H4 (cell line): ENCODE data around the gene NRSN2. TPM values are rescaled to one million over a fixed set of nuclear protein-coding genes. Genes with fewer than 3 reads are reported as not detected.
A peak's percentile ranks its signal among the peaks of the same experiment; 100 is the strongest.

ENCODE experiments used
- DNase-seq: peaks from one replicate; pipeline ENCODE4 v3.0.0-alpha.2; 2015; ENCODE audit warnings: low spot score
- total RNA-seq: library from RNA; depleted of rRNA; stranded (reverse); fragments of >200 nt; shearing (Covaris generic); gene quantifications from 2 replicates; pipeline ENCODE4 v1.2.3, GENCODE V29; 2014; rRNA removed

Gene NRSN2
- total RNA-seq, 1 experiment from 2014 or later = 69.6 TPM

GRCh38 chr20:396619-397431 lies 49.9 kb downstream of the NRSN2 start:
- DNase-seq = no peak

- DNase-seq = no peak
These were observed 50.7 kb downstream of the NRSN2 start for GRCh38 chr20:397432-398237.

- no peak for DNase-seq
These were observed 52.3 kb downstream of the NRSN2 start for GRCh38 chr20:399182-399707.

- no peak for DNase-seq
These were observed 53.2 kb downstream of the NRSN2 start for GRCh38 chr20:400128-400453.

- DNase-seq = no peak
These were observed 53.8 kb downstream of the NRSN2 start for GRCh38 chr20:400454-401275.

- DNase-seq = peak; percentile 62
These were observed 55.0 kb downstream of the NRSN2 start for GRCh38 chr20:401682-402495.

GRCh38 chr20:402496-402885 lies 55.6 kb downstream of the NRSN2 start:
- DNase-seq = no peak

- no peak for DNase-seq
These were observed 56.1 kb downstream of the NRSN2 start for GRCh38 chr20:402898-403581.

- DNase-seq = no peak
These were observed 56.7 kb downstream of the NRSN2 start for GRCh38 chr20:403582-403957.

- no peak for DNase-seq
These were observed 57.2 kb downstream of the NRSN2 start for GRCh38 chr20:404088-404487.

Other genes with a start within 250 kb of the NRSN2 start
- gene DEFB126, start 204.5 kb upstream of the NRSN2 start, total RNA-seq = not detected in 2 replicates
- gene DEFB127, start 189.7 kb upstream of the NRSN2 start, total RNA-seq = not detected in 2 replicates
- gene DEFB128, start 157.4 kb upstream of the NRSN2 start, total RNA-seq = not detected in 2 replicates
- not detected in 2 replicates for gene DEFB129, start 119.9 kb upstream of the NRSN2 start, total RNA-seq
- not detected in 2 replicates for gene DEFB132, start 89.4 kb upstream of the NRSN2 start, total RNA-seq
- gene C20orf96, start 56.4 kb upstream of the NRSN2 start, total RNA-seq = 1.6 TPM in 2 replicates
- gene ZCCHC3, start 49.5 kb upstream of the NRSN2 start, total RNA-seq = 7.6 and 8.2 TPM in 2 replicates
- 1.9 and 2.2 TPM in 2 replicates for gene SOX12, start 21.6 kb upstream of the NRSN2 start, total RNA-seq
- 69.2 and 99.3 TPM in 2 replicates for gene TRIB3, start 33.6 kb downstream of the NRSN2 start, total RNA-seq
- 91.7 and 95.5 TPM in 2 replicates for gene RBCK1, start 61.2 kb downstream of the NRSN2 start, total RNA-seq
- gene TBC1D20, start 115.4 kb downstream of the NRSN2 start, total RNA-seq = 18.0 and 21.6 TPM in 2 replicates
- 161 and 197 TPM in 2 replicates for gene CSNK2A1, start 196.7 kb downstream of the NRSN2 start, total RNA-seq